Panc1 (cell line): ENCODE measurements around the gene TBC1D22A.

Experiments
- CTCF ChIP-seq: fragments of 450-650 bp; IDR thresholded peaks from 2 replicates; pipeline ENCODE4 v1.5.1; 2017; ENCODE audit warnings: mild to moderate bottlenecking
- POLR2AphosphoS5 ChIP-seq: IDR thresholded peaks from 2 replicates; pipeline ENCODE4 v1.6.1; 2012; ENCODE audit warnings: mild to moderate bottlenecking, low read depth, low read length, moderate library complexity
- REST ChIP-seq, 2 experiments: IDR thresholded peaks; 2 replicates each; pipeline ENCODE4 v1.6.1; 2011 to 2012; ENCODE audit warnings: low read depth in 2 of 2, control low read depth in 1 of 2, low read length in 1 of 2, mild to moderate bottlenecking in 1 of 2, moderate library complexity in 1 of 2; ENCODE audit not compliant: insufficient read depth in 1 of 2

GRCh38 chr22:46794491-46794890 lies 32.0 kb downstream of the TBC1D22A start:
- no peak for TF ChIP-seq CTCF
- no peak for TF ChIP-seq POLR2AphosphoS5
- TF ChIP-seq REST (IDR thresholded peaks at IDR 0.05; ENCODE audit: insufficient read depth in 1 of 2, low read depth in 2 of 2, low read length in 1 of 2) = no peak
